A673 (cell line): ENCODE results near the gene DMRT3. TPM values are rescaled to one million over a fixed set of nuclear protein-coding genes. Genes with fewer than 3 reads are reported as not detected.

ENCODE experiments used
- BruUV-seq: library from RNA; stranded (reverse); fragments of 400-500 nt; replicated peaks from 2 replicates; lab custom pipeline; 2021; lab: Mats Ljungman, UMichigan
- CTCF ChIA-PET: fragments of 300-600 bp; sonication (Branson Sonifier 250); formaldehyde crosslinking; loops from one replicate; lab custom pipeline; 2022; ENCODE audit warnings: antibody characterized with exemption; lab: Charles Lee
- POLR2A ChIA-PET: fragments of 300-600 bp; sonication (Branson Sonifier 250); formaldehyde crosslinking; loops from one replicate; lab custom pipeline; 2022; ENCODE audit warnings: antibody characterized with exemption; ENCODE audit not compliant: low non-redundant PET; lab: Charles Lee
- DNase-seq: peaks from one replicate; pipeline ENCODE4 v3.0.0-alpha.2; 2015; ENCODE audit warnings: low spot score
- H3K27ac ChIP-seq: fragments of 200-600 bp; sonication (generic); 2 replicates; pipeline ENCODE4 v1.5.1; 2016; ENCODE audit warnings: mixed run types, low read depth, mild to moderate bottlenecking, mixed read lengths, antibody characterized with exemption, low read length; ENCODE audit not compliant: poor library complexity, severe bottlenecking
- H3K27me3 ChIP-seq: fragments of 200-600 bp; sonication (generic); replicated peaks from 2 replicates; pipeline ENCODE4 v1.6.1; 2017; ENCODE audit warnings: mixed run types, low read depth, mild to moderate bottlenecking, mixed read lengths, antibody characterized with exemption, low read length; ENCODE audit not compliant: insufficient read depth, poor library complexity
- H3K36me3 ChIP-seq: fragments of 200-600 bp; sonication (generic); 2 replicates; pipeline ENCODE4 v1.6.1; 2016; ENCODE audit warnings: mixed run types, mild to moderate bottlenecking, mixed read lengths, antibody characterized with exemption, low read length; ENCODE audit not compliant: insufficient read depth, poor library complexity, severe bottlenecking
- H3K4me1 ChIP-seq: fragments of 200-600 bp; sonication (generic); 2 replicates; pipeline ENCODE4 v1.6.1; 2017; ENCODE audit warnings: mixed run types, mild to moderate bottlenecking, mixed read lengths, antibody characterized with exemption, low read length; ENCODE audit not compliant: insufficient read depth, poor library complexity, severe bottlenecking
- H3K4me3 ChIP-seq: fragments of 200-600 bp; sonication (generic); 2 replicates; pipeline ENCODE4 v1.5.1; 2016; ENCODE audit warnings: low read depth, mixed run types, mild to moderate bottlenecking, mixed read lengths, low read length; ENCODE audit not compliant: poor library complexity, severe bottlenecking
- H3K9me3 ChIP-seq: fragments of 200-600 bp; sonication (generic); 2 replicates; pipeline ENCODE4 v1.6.1; 2016; ENCODE audit warnings: mixed run types, low read depth, mild to moderate bottlenecking, mixed read lengths, antibody characterized with exemption, low read length; ENCODE audit not compliant: poor library complexity, severe bottlenecking
- EZH2 ChIP-seq: fragments of 200-600 bp; sonication (generic); IDR thresholded peaks from 2 replicates; pipeline ENCODE4 v1.6.1; 2017; ENCODE audit warnings: borderline replicate concordance, low read depth, mild to moderate bottlenecking, mixed read lengths, antibody characterized with exemption, low read length; ENCODE audit not compliant: poor library complexity, severe bottlenecking
- intact Hi-C: fragments of 100-400 bp; cut with micrococcal nuclease; formaldehyde crosslinking; loops from one replicate; pipeline ENCODE4 v1.10.0; 2022; ENCODE audit not compliant: unreplicated experiment
- total RNA-seq: library from RNA; stranded (reverse); gene quantifications from 2 replicates; pipeline ENCODE4 v1.2.3, GENCODE V29; 2021
- TF ChIP-seq, protein P1 (sequence below): fragments of 300-800, 200-600 bp; sonication (generic); conservative IDR thresholded peaks from 2 replicates; pipeline ENCODE4 v1.5.1; 2017; ENCODE audit warnings: low read depth, mild to moderate bottlenecking, antibody characterized with exemption, low read length, moderate library complexity, mixed read lengths

Gene DMRT3
- total RNA-seq, 1 experiment from 2014 or later = not detected

GRCh38 chr9:966870-967269 is 9.6 kb upstream of the DMRT3 start:
- H3K4me1 ChIP-seq = no peaks in the 10 kb centered on the region
- no peaks in the 10 kb centered on the region for H3K36me3 ChIP-seq
- H3K4me3 ChIP-seq = no peak overlapping the region
- POLR2A ChIA-PET = no interaction called here
- intact Hi-C loops = no loop called here
- no peaks in the 10 kb centered on the region for H3K9me3 ChIP-seq
- DNase-seq = no peak
- H3K27ac ChIP-seq = no peak overlapping the region
- TF ChIP-seq, protein P1, sequence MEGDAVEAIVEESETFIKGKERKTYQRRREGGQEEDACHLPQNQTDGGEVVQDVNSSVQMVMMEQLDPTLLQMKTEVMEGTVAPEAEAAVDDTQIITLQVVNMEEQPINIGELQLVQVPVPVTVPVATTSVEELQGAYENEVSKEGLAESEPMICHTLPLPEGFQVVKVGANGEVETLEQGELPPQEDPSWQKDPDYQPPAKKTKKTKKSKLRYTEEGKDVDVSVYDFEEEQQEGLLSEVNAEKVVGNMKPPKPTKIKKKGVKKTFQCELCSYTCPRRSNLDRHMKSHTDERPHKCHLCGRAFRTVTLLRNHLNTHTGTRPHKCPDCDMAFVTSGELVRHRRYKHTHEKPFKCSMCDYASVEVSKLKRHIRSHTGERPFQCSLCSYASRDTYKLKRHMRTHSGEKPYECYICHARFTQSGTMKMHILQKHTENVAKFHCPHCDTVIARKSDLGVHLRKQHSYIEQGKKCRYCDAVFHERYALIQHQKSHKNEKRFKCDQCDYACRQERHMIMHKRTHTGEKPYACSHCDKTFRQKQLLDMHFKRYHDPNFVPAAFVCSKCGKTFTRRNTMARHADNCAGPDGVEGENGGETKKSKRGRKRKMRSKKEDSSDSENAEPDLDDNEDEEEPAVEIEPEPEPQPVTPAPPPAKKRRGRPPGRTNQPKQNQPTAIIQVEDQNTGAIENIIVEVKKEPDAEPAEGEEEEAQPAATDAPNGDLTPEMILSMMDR = no peak
- no peak for TF ChIP-seq EZH2
- BruUV-seq = no TSS peak
- CTCF ChIA-PET = no interaction called here
- H3K27me3 ChIP-seq = peaks cover 100% of the 10 kb centered on the region

GRCh38 chr9:967436-967835 is 9.0 kb upstream of the DMRT3 start:
- Histone ChIP-seq H3K36me3 (no peaks in the 10 kb centered on the region), H3K4me1 (no peaks in the 10 kb centered on the region), H3K9me3 (no peaks in the 10 kb centered on the region), H3K27me3 (peaks cover 100% of the 10 kb centered on the region), H3K27ac (no peak overlapping the region), H3K4me3 (no peak overlapping the region)
- ChIA-PET CTCF (no interaction called here), POLR2A (no interaction called here)
- no TSS peak for BruUV-seq
- intact Hi-C loops = no loop called here
- TF ChIP-seq, protein P1 = no peak
- no peak for TF ChIP-seq EZH2
- no peak for DNase-seq

DNA sequence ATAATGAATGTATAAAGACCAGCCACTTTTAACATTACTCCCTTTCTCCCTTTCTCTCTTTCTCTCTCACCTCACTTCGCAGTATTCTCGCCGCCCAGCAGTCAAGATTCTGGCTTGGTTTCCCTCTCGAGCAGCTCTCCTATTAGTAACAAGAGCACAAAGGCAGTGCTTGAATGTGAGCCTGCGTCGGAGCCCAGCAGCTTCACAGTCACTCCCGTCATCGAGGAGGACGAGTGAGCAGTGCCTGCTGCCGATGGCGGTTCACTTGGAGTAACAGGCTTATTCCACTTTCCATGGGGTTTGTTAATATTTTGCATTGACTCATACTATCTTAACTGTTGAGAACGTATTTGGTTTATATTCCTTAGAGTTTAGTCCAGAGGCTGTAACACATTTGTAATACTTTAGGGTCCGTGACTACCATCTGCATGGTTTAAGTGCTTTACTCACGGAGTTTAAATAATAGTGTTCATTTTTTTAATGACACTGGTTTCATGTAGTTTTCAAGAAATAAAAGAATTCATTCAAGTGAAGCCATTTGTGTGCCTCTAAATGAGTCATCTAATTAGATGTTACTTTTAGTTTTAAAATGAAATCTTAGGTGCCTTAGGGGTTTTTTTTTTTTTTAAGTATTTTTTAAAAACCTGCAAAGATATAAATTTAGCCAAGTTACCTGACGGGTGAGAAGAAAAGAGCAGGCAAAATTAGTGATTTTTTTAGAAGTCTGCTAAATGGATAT is 8.4 kb upstream of the DMRT3 start:
- H3K27me3 ChIP-seq = peaks cover 100% of the 10 kb centered on the region
- H3K4me3 ChIP-seq = no peak overlapping the region
- no peaks in the 10 kb centered on the region for H3K4me1 ChIP-seq
- H3K9me3 ChIP-seq = no peaks in the 10 kb centered on the region
- intact Hi-C loops = no loop called here
- BruUV-seq = no TSS peak
- peak; percentile 18 for DNase-seq
- H3K36me3 ChIP-seq = no peaks in the 10 kb centered on the region
- POLR2A ChIA-PET = no interaction called here
- CTCF ChIA-PET = no interaction called here
- TF ChIP-seq, protein P1 = no peak
- TF ChIP-seq EZH2 = no peak
- H3K27ac ChIP-seq = no peak overlapping the region
